GM12878 (cell line): Measurements from ENCODE around the gene CITED1. TPM values are rescaled to one million over a fixed set of nuclear protein-coding genes. Genes with fewer than 3 reads are reported as not detected.

ENCODE experiments used
- ATAC-seq: fragments of 200-7000 bp; cut with Tn5 transposase; 3 replicates; pipeline ENCODE4 v1.9.1; 2020; ENCODE audit warnings: mild to moderate bottlenecking, moderate library complexity
- BruUV-seq: library from RNA; stranded (reverse); fragments of 400-500 nt; replicated peaks from 2 replicates; lab custom pipeline; 2021; lab: Mats Ljungman, UMichigan
- CTCF ChIA-PET: fragments of 300-600 bp; sonication (Branson Sonifier 250); formaldehyde crosslinking; extraction: SDS; loops from one replicate; lab custom pipeline; 2021; ENCODE audit warnings: inconsistent platforms; lab: Yijun Ruan, JAX
- POLR2A ChIA-PET: fragments of 350-600 bp; formaldehyde crosslinking; extraction: SDS; loops from one replicate; lab custom pipeline; 2021; ENCODE audit warnings: inconsistent platforms; lab: Charles Lee
- RAD21 ChIA-PET: fragments of 300-600 bp; sonication (Branson Sonifier 250); formaldehyde crosslinking; loops from one replicate; lab custom pipeline; 2023; ENCODE audit warnings: antibody characterized with exemption; ENCODE audit not compliant: unreplicated experiment; lab: Charles Lee
- SMC1A ChIA-PET: fragments of 300-600 bp; sonication (Branson Sonifier 250); formaldehyde crosslinking; loops from one replicate; lab custom pipeline; 2023; ENCODE audit not compliant: unreplicated experiment, uncharacterized antibody; lab: Charles Lee
- DNase-seq: peaks from one replicate; pipeline ENCODE4 v3.0.0-alpha.2; 2011; ENCODE audit warnings: low read depth, low spot score
- FAIRE-seq: peaks from 3 replicates; lab custom pipeline; 2011; peaks lifted over from hg19 to GRCh38; lab: Jason Lieb, UNC
- H2AFZ ChIP-seq: 2 replicates; pipeline ENCODE4 v1.6.0; 2011; ENCODE audit warnings: low read depth, low read length, control low read depth; ENCODE audit not compliant: control insufficient read depth
- H3K27ac ChIP-seq: 2 replicates; pipeline ENCODE4 v1.5.1; 2011; ENCODE audit warnings: control low read depth; ENCODE audit not compliant: control insufficient read depth, insufficient read depth
- H3K27me3 ChIP-seq, 2 experiments: replicated peaks in 1 of 2; 2 replicates each; pipeline versions ENCODE4 v1.6.0 to v1.6.1; 2011; ENCODE audit warnings: low read length in 1 of 2; ENCODE audit not compliant: control insufficient read depth in 2 of 2, insufficient read depth in 2 of 2
- H3K36me3 ChIP-seq, 2 experiments: 2 replicates each; pipeline ENCODE4 v1.5.1; 2011; ENCODE audit warnings: low read length in 1 of 2; ENCODE audit not compliant: control insufficient read depth in 2 of 2, insufficient read depth in 2 of 2
- H3K4me1 ChIP-seq: 2 replicates; pipeline ENCODE4 v1.6.1; 2011; ENCODE audit warnings: mild to moderate bottlenecking, low read length, moderate library complexity, mixed read lengths; ENCODE audit not compliant: control insufficient read depth, insufficient read depth
- H3K4me2 ChIP-seq: 2 replicates; pipeline ENCODE4 v1.6.0; 2011; ENCODE audit warnings: control low read depth; ENCODE audit not compliant: control insufficient read depth, insufficient read depth
- H3K4me3 ChIP-seq: fragments of 200-600 bp; sonication (generic); 2 replicates; pipeline ENCODE4 v1.5.1; 2016
- H3K79me2 ChIP-seq: 2 replicates; pipeline ENCODE4 v1.6.0; 2011; ENCODE audit warnings: low read length; ENCODE audit not compliant: control insufficient read depth, insufficient read depth
- H3K9ac ChIP-seq: 2 replicates; pipeline ENCODE4 v1.8.0; 2011; ENCODE audit warnings: low read length, control low read depth, mixed read lengths; ENCODE audit not compliant: control insufficient read depth, insufficient read depth
- H3K9me3 ChIP-seq: replicated peaks from 3 replicates; pipeline ENCODE4 v1.5.1; 2011; ENCODE audit warnings: mild to moderate bottlenecking, low read length; ENCODE audit not compliant: control insufficient read depth, insufficient read depth
- H4K20me1 ChIP-seq: 2 replicates; pipeline ENCODE4 v1.6.0; 2011; ENCODE audit not compliant: control insufficient read depth, insufficient read depth
- CTCF ChIP-seq, 3 experiments: IDR thresholded peaks in 2 of 3; conservative IDR thresholded peaks in 1 of 3; 2 replicates each; pipeline ENCODE4 v1.5.1; 2011; ENCODE audit warnings: low read depth in 3 of 3, low read length in 3 of 3, mild to moderate bottlenecking in 3 of 3, control low read depth in 2 of 3, moderate library complexity in 2 of 3, inconsistent platforms in 1 of 3, mixed read lengths in 1 of 3; ENCODE audit not compliant: control insufficient read depth in 2 of 3, insufficient read depth in 1 of 3; ENCODE audit errors: extremely low read depth in 1 of 3
- EGR1 ChIP-seq, 2 experiments: IDR thresholded peaks; 1 replicate in 1 of 2; 2 replicates in 1 of 2; pipeline ENCODE4 v1.6.1; 2011 to 2012; ENCODE audit warnings: low read depth in 2 of 2, low read length in 2 of 2, borderline replicate concordance in 1 of 2, mild to moderate bottlenecking in 1 of 2, moderate library complexity in 1 of 2
- NFYA ChIP-seq: IDR thresholded peaks from 2 replicates; pipeline ENCODE4 v1.6.1; 2011; ENCODE audit warnings: low read depth, mild to moderate bottlenecking, low read length, improper control_type of control experiment, borderline replicate concordance
- RAD21 ChIP-seq: IDR thresholded peaks from 2 replicates; pipeline ENCODE4 v1.6.1; 2011; ENCODE audit warnings: mild to moderate bottlenecking, low read depth, low read length, moderate library complexity; ENCODE audit not compliant: insufficient read depth
- RB1 ChIP-seq: fragments of 450-650 bp; formaldehyde crosslinking; IDR thresholded peaks from 2 replicates; pipeline ENCODE4 v1.6.1; 2017; ENCODE audit warnings: mild to moderate bottlenecking, borderline replicate concordance
- RELB ChIP-seq: fragments of 450-650 bp; IDR thresholded peaks from 2 replicates; pipeline ENCODE4 v1.6.1; 2017; ENCODE audit warnings: low read depth, mild to moderate bottlenecking, moderate library complexity
- TCF3 ChIP-seq: IDR thresholded peaks from 2 replicates; pipeline ENCODE4 v1.6.1; 2012; ENCODE audit warnings: low read depth, mild to moderate bottlenecking, low read length, borderline replicate concordance; ENCODE audit not compliant: insufficient read depth
- ZBTB40 ChIP-seq: fragments of 450-650 bp; IDR thresholded peaks from 2 replicates; pipeline ENCODE4 v1.6.1; 2016; ENCODE audit warnings: mild to moderate bottlenecking, moderate library complexity, borderline replicate concordance
- ZNF687 ChIP-seq: fragments of 450-650 bp; IDR thresholded peaks from 2 replicates; pipeline ENCODE4 v1.6.1; 2017; ENCODE audit warnings: mild to moderate bottlenecking, moderate library complexity
- WGBS: methylation state at CpG from one replicate; pipeline ENCODE4 v1.1.6; 2016; ENCODE audit warnings: low lambda C conversion rate; ENCODE audit not compliant: insufficient replicate concordance, insufficient coverage; ENCODE audit errors: missing lambda C conversion rate; 5-methylcytosine and 5-hydroxymethylcytosine counted together
- in situ Hi-C: fragments of 300-500 bp; cut with MboI; formaldehyde crosslinking; loops from 9 replicates; pipeline ENCODE4 v1.14.3; 2018; ENCODE audit warnings: mixed read lengths
- intact Hi-C: fragments of 100-400 bp; cut with micrococcal nuclease; formaldehyde crosslinking; loops from one replicate; pipeline ENCODE4 v1.14.2; 2022; ENCODE audit not compliant: unreplicated experiment
- polyA plus RNA-seq, 11 experiments: library from polyadenylated mRNA; depleted of rRNA in 4 of 11; unstranded in 6 of 11; stranded (reverse) in 5 of 11; fragments of >200 nt; fragmentation: Nextera tagmentation in 4 of 11; fragmentation: Illumina TruSeq in 1 of 11; extraction: Ambion mirVana in 4 of 11; extraction: Trizol in 1 of 11; gene quantifications; 1 replicate in 1 of 11; 2 replicates in 10 of 11; pipeline versions ENCODE4 v1.2.1 to v1.2.3, GENCODE V29; 2011 to 2016; ENCODE audit warnings: inconsistent platforms in 2 of 11, missing spikeins in 2 of 11, low read depth in 1 of 11
- total RNA-seq, 4 experiments: library from RNA; depleted of rRNA in 3 of 4; stranded (reverse); fragments of >200 nt in 3 of 4; fragmentation: Illumina TruSeq in 1 of 4; extraction: Trizol in 1 of 4; gene quantifications; 2 replicates each; pipeline versions ENCODE4 v1.2.1 to v1.2.3, GENCODE V29; 2013 to 2021

Gene CITED1
- total and polyA plus RNA-seq, 10 of the 15 experiments (the other 5 are each of a cell fraction or from before 2014, with no cell fraction given), result 0.56 TPM; not detected in 9

- 87% methylated on average over 6 of the region's 6 CpGs for WGBS
- DNase-seq (no peak), ATAC-seq (no peak), FAIRE-seq (no peak)
- H3K4me1 ChIP-seq, result peaks cover 4% of the 10 kb centered on the region; the same call in 1 of the 2 replicates
- no TSS peak for BruUV-seq
- H3K4me3 ChIP-seq, result peak overlapping the region; percentile 83
- ChIA-PET RAD21 (no interaction called here), POLR2A (no interaction called here), SMC1A (no interaction called here), CTCF (no interaction called here)
- peaks cover 44% of the 10 kb centered on the region for H3K79me2 ChIP-seq
- H3K9me3 ChIP-seq, result no peaks in the 10 kb centered on the region
- peaks cover 3% of the 10 kb centered on the region; the same call in 1 of the 2 replicates for H4K20me1 ChIP-seq
- H3K27me3 ChIP-seq, result peaks cover 0 to under 1% of the 10 kb centered on the region in 2 experiments; a peak in 2 of 4 replicates
- intact Hi-C loops, result no loop called here
- in situ Hi-C loops, result loop anchor here (10.0 kb wide), 1 partner anchor 1581 kb away; the partner anchor contains the start of gene XIST
- H3K9ac ChIP-seq, result peak overlapping the region; percentile 99; the same call in 1 of the 2 replicates
- H3K36me3 ChIP-seq, result peaks cover 24 to 57% of the 10 kb centered on the region in 2 experiments
- H2AFZ ChIP-seq, result no peak overlapping the region
- H3K27ac ChIP-seq, result no peak overlapping the region
- peak overlapping the region; percentile 68 for H3K4me2 ChIP-seq
- TF ChIP-seq CTCF (IDR thresholded peaks at IDR 0.05 in 2 of 3, conservative IDR thresholded peaks at IDR 0.05 in 1 of 3; ENCODE audit: control insufficient read depth in 2 of 3, extremely low read depth in 1 of 3, insufficient read depth in 1 of 3, low read depth in 3 of 3, low read length in 3 of 3), result no peak
- TF ChIP-seq NFYA, result no peak
- TF ChIP-seq ZBTB40, result no peak
- no peak for TF ChIP-seq TCF3
- TF ChIP-seq RAD21, result no peak
- TF ChIP-seq RB1, result no peak
- no peak for TF ChIP-seq ZNF687
- TF ChIP-seq EGR1 (IDR thresholded peaks at IDR 0.05; ENCODE audit: borderline replicate concordance in 1 of 2, low read depth in 2 of 2, low read length in 2 of 2), result no peak
- no peak for TF ChIP-seq RELB
Observed at GRCh38 chrX:72273718-72274117, 32.0 kb downstream of the CITED1 start.
